Measurements from ENCODE around the gene ATP5F1D.

The ATP5F1D gene

GRCh38 chr19:1259876-1260748 lies 18.6 kb downstream of the ATP5F1D start:
- DNase-seq: peak; percentile 25

GRCh38 chr19:1260749-1261537 lies 19.4 kb downstream of the ATP5F1D start:
- peak; percentile 96 for DNase-seq

- peak; percentile 37 for DNase-seq
Observed at GRCh38 chr19:1261538-1261797, 19.9 kb downstream of the ATP5F1D start.

GRCh38 chr19:1261798-1262622 lies 20.5 kb downstream of the ATP5F1D start:
- no peak for DNase-seq

- peak; percentile 42 for DNase-seq
Observed at GRCh38 chr19:1262623-1263123, 21.1 kb downstream of the ATP5F1D start.

GRCh38 chr19:1263188-1263587 lies 21.6 kb downstream of the ATP5F1D start:
- no peak for DNase-seq

- peak; percentile 89 for DNase-seq
Observed at GRCh38 chr19:1264801-1265614, 23.5 kb downstream of the ATP5F1D start.

GRCh38 chr19:1265615-1266128 lies 24.1 kb downstream of the ATP5F1D start:
- peak; percentile 88 for DNase-seq

- DNase-seq: peak; percentile 84
Observed at GRCh38 chr19:1266129-1266915, 24.8 kb downstream of the ATP5F1D start.

- no peak for DNase-seq
Observed at GRCh38 chr19:1266916-1267476, 25.4 kb downstream of the ATP5F1D start.

GRCh38 chr19:1267477-1268225 lies 26.1 kb downstream of the ATP5F1D start:
- DNase-seq: peak; percentile 58

- no peak for DNase-seq
Observed at GRCh38 chr19:1268226-1269064, 26.9 kb downstream of the ATP5F1D start.

GRCh38 chr19:1269065-1269477 lies 27.5 kb downstream of the ATP5F1D start, which contains the start of gene CIRBP:
CIRBP (plus strand) TSS chr19:1269332; CDS start chr19:1270934, 1,602 bp downstream.
- DNase-seq: peak; percentile 99

GRCh38 chr19:1269478-1270212 lies 28.1 kb downstream of the ATP5F1D start:
- DNase-seq: peak; percentile 87

- no peak for DNase-seq
Observed at GRCh38 chr19:1270213-1270853, 28.8 kb downstream of the ATP5F1D start.

- DNase-seq: no peak
Observed at GRCh38 chr19:1270854-1271527, 29.4 kb downstream of the ATP5F1D start.

Data from fibroblast of skin of right quadriceps (primary cell).